ENCODE measurements around the gene BAZ2A.
A peak's percentile ranks its signal among the peaks of the same experiment; 100 is the strongest.

The BAZ2A gene

DNA sequence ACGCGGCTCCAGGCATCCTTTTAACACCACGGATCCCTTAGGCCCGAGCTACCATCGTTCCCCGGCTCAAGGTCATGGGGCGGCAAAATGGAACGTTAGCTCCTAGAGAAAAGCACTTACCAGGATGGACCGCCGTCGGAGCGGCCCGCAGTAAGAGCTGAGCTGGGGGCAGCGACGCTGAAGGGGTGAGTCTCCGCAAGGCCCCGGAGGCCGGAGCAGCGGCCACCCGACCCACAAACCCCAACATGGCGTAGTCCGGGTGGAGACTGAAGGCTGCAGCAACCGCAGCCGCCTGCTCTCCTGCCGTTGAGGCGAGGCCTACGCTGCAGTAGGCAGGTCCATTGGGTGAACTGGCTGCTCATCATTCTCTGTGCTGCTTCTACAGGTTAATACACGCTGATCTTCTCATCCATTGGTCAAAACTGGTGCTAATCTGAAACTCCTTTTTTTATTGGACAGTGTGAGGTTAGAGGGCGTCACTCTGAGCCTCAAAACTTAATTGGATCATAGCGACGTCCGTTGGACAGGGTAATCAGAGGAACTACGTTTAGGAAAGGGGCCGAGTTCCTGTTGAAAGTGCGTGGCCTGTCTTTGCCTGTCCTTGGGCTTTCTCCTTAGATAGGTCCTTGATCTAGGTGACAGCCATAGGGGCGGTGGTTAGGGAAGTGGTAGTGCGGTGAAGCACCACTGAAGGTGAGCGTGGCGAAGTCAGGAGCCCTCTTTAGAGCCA, 15.8 kb upstream of the BAZ2A start, which contains the start of gene ATP5F1B (continued):
- TF ChIP-seq, protein P1, sequence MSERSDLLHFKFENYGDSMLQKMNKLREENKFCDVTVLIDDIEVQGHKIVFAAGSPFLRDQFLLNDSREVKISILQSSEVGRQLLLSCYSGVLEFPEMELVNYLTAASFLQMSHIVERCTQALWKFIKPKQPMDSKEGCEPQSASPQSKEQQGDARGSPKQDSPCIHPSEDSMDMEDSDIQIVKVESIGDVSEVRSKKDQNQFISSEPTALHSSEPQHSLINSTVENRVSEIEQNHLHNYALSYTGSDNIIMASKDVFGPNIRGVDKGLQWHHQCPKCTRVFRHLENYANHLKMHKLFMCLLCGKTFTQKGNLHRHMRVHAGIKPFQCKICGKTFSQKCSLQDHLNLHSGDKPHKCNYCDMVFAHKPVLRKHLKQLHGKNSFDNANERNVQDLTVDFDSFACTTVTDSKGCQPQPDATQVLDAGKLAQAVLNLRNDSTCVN (tag by site-specific recombination; optimal IDR thresholded peaks at IDR 0.05), result peak; percentile 7
- TF ChIP-seq ZNF10 (tag by site-specific recombination; IDR thresholded peaks at IDR 0.05), result no peak
- peak; percentile 73 for TF ChIP-seq ZBTB17 (tag by site-specific recombination; IDR thresholded peaks at IDR 0.05)
- TF ChIP-seq, protein P2, sequence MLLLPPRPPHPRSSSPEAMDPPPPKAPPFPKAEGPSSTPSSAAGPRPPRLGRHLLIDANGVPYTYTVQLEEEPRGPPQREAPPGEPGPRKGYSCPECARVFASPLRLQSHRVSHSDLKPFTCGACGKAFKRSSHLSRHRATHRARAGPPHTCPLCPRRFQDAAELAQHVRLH (tag by site-specific recombination; IDR thresholded peaks at IDR 0.05), result peak; percentile 80; the same call in 1 of the 2 replicates
- TF ChIP-seq ZNF629 (tag by site-specific recombination; IDR thresholded peaks at IDR 0.05), result peak; percentile 91
- TF ChIP-seq ZNF416 (tag by site-specific recombination; IDR thresholded peaks at IDR 0.05), result no peak
- TF ChIP-seq ZNF660 (tag by site-specific recombination; IDR thresholded peaks at IDR 0.05), result peak; percentile 61
- no peak for TF ChIP-seq ZNF114 (tag by site-specific recombination; IDR thresholded peaks at IDR 0.05)
- no peak for TF ChIP-seq ZNF623 (tag by site-specific recombination; IDR thresholded peaks at IDR 0.05)
- TF ChIP-seq BCL11B (tag by site-specific recombination; IDR thresholded peaks at IDR 0.05; ENCODE audit: low read depth), result no peak
- TF ChIP-seq ZNF791 (tag by site-specific recombination; IDR thresholded peaks at IDR 0.05), result no peak
- peak; percentile 81 for TF ChIP-seq ZNF2 (tag by site-specific recombination; IDR thresholded peaks at IDR 0.05)
- TF ChIP-seq ZNF555 (tag by site-specific recombination; conservative IDR thresholded peaks at IDR 0.05), result no peak
- TF ChIP-seq ZNF785 (tag by site-specific recombination; IDR thresholded peaks at IDR 0.05), result no peak
- TF ChIP-seq, protein P3, sequence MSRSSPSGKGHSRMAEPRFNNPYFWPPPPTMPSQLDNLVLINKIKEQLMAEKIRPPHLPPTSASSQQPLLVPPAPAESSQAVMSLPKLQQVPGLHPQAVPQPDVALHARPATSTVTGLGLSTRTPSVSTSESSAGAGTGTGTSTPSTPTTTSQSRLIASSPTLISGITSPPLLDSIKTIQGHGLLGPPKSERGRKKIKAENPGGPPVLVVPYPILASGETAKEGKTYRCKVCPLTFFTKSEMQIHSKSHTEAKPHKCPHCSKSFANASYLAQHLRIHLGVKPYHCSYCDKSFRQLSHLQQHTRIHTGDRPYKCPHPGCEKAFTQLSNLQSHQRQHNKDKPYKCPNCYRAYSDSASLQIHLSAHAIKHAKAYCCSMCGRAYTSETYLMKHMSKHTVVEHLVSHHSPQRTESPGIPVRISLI (tag by site-specific recombination; IDR thresholded peaks at IDR 0.05), result no peak
- TF ChIP-seq IKZF3 (tag by site-specific recombination; IDR thresholded peaks at IDR 0.05), result no peak
- no peak for TF ChIP-seq ZNF707 (tag by site-specific recombination; IDR thresholded peaks at IDR 0.05)
- peak; percentile 68; the same call in 1 of the 2 replicates for TF ChIP-seq GLIS1 (tag by site-specific recombination; IDR thresholded peaks at IDR 0.05)
- TF ChIP-seq ZNF19 (tag by site-specific recombination; IDR thresholded peaks at IDR 0.05; ENCODE audit: low read depth), result no peak
- no peak for TF ChIP-seq WT1 (tag by site-specific recombination; IDR thresholded peaks at IDR 0.05)
- TF ChIP-seq KLF10 (tag by site-specific recombination; IDR thresholded peaks at IDR 0.05), result peak; percentile 13; the same call in 1 of the 2 replicates
- TF ChIP-seq, protein P4, sequence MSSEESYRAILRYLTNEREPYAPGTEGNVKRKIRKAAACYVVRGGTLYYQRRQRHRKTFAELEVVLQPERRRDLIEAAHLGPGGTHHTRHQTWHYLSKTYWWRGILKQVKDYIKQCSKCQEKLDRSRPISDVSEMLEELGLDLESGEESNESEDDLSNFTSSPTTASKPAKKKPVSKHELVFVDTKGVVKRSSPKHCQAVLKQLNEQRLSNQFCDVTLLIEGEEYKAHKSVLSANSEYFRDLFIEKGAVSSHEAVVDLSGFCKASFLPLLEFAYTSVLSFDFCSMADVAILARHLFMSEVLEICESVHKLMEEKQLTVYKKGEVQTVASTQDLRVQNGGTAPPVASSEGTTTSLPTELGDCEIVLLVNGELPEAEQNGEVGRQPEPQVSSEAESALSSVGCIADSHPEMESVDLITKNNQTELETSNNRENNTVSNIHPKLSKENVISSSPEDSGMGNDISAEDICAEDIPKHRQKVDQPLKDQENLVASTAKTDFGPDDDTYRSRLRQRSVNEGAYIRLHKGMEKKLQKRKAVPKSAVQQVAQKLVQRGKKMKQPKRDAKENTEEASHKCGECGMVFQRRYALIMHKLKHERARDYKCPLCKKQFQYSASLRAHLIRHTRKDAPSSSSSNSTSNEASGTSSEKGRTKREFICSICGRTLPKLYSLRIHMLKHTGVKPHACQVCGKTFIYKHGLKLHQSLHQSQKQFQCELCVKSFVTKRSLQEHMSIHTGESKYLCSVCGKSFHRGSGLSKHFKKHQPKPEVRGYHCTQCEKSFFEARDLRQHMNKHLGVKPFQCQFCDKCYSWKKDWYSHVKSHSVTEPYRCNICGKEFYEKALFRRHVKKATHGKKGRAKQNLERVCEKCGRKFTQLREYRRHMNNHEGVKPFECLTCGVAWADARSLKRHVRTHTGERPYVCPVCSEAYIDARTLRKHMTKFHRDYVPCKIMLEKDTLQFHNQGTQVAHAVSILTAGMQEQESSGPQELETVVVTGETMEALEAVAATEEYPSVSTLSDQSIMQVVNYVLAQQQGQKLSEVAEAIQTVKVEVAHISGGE (tag by site-specific recombination; conservative IDR thresholded peaks at IDR 0.05; ENCODE audit: low read depth), result no peak
- no peak for TF ChIP-seq ZNF768 (tag by site-specific recombination; IDR thresholded peaks at IDR 0.05)
- TF ChIP-seq, protein P5, sequence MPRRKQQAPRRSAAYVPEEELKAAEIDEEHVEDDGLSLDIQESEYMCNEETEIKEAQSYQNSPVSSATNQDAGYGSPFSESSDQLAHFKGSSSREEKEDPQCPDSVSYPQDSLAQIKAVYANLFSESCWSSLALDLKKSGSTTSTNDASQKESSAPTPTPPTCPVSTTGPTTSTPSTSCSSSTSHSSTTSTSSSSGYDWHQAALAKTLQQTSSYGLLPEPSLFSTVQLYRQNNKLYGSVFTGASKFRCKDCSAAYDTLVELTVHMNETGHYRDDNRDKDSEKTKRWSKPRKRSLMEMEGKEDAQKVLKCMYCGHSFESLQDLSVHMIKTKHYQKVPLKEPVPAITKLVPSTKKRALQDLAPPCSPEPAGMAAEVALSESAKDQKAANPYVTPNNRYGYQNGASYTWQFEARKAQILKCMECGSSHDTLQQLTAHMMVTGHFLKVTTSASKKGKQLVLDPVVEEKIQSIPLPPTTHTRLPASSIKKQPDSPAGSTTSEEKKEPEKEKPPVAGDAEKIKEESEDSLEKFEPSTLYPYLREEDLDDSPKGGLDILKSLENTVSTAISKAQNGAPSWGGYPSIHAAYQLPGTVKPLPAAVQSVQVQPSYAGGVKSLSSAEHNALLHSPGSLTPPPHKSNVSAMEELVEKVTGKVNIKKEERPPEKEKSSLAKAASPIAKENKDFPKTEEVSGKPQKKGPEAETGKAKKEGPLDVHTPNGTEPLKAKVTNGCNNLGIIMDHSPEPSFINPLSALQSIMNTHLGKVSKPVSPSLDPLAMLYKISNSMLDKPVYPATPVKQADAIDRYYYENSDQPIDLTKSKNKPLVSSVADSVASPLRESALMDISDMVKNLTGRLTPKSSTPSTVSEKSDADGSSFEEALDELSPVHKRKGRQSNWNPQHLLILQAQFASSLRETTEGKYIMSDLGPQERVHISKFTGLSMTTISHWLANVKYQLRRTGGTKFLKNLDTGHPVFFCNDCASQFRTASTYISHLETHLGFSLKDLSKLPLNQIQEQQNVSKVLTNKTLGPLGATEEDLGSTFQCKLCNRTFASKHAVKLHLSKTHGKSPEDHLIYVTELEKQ (tag by site-specific recombination; IDR thresholded peaks at IDR 0.05; ENCODE audit: borderline replicate concordance), result no peak
- TF ChIP-seq, protein P6, sequence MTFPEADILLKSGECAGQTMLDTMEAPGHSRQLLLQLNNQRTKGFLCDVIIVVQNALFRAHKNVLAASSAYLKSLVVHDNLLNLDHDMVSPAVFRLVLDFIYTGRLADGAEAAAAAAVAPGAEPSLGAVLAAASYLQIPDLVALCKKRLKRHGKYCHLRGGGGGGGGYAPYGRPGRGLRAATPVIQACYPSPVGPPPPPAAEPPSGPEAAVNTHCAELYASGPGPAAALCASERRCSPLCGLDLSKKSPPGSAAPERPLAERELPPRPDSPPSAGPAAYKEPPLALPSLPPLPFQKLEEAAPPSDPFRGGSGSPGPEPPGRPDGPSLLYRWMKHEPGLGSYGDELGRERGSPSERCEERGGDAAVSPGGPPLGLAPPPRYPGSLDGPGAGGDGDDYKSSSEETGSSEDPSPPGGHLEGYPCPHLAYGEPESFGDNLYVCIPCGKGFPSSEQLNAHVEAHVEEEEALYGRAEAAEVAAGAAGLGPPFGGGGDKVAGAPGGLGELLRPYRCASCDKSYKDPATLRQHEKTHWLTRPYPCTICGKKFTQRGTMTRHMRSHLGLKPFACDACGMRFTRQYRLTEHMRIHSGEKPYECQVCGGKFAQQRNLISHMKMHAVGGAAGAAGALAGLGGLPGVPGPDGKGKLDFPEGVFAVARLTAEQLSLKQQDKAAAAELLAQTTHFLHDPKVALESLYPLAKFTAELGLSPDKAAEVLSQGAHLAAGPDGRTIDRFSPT (tag by site-specific recombination; IDR thresholded peaks at IDR 0.05), result no peak
- no peak for TF ChIP-seq RBAK (tag by site-specific recombination; IDR thresholded peaks at IDR 0.05)
- no peak for TF ChIP-seq TCF7L2 (IDR thresholded peaks at IDR 0.05; ENCODE audit: borderline replicate concordance, low read depth, low read length)
- no peak for TF ChIP-seq ZNF174 (tag by site-specific recombination; IDR thresholded peaks at IDR 0.05)
- no peak for TF ChIP-seq ZNF626 (tag by site-specific recombination; IDR thresholded peaks at IDR 0.05)

Data from HEK293 (cell line).